ENCODE measurements around the gene GGT6. TPM values are rescaled to one million over a fixed set of nuclear protein-coding genes. Genes with fewer than 3 reads are reported as not detected.
"Not testable (repeated sequence)": the region's sequence is repeated elsewhere in the genome, so short reads cannot be mapped to it uniquely, and the experiment has no call there.

GGT6 gene, protein sequence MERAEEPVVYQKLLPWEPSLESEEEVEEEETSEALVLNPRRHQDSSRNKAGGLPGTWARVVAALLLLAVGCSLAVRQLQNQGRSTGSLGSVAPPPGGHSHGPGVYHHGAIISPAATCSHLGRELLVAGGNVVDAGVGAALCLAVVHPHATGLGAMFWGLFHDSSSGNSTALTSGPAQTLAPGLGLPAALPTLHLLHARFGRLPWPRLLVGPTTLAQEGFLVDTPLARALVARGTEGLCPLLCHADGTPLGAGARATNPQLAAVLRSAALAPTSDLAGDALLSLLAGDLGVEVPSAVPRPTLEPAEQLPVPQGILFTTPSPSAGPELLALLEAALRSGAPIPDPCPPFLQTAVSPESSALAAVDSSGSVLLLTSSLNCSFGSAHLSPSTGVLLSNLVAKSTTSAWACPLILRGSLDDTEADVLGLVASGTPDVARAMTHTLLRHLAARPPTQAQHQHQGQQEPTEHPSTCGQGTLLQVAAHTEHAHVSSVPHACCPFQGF
- total RNA-seq (2014; rRNA removed; shearing (Covaris generic); ENCODE audit: low replicate concordance), result not detected in 2 replicates

DNA sequence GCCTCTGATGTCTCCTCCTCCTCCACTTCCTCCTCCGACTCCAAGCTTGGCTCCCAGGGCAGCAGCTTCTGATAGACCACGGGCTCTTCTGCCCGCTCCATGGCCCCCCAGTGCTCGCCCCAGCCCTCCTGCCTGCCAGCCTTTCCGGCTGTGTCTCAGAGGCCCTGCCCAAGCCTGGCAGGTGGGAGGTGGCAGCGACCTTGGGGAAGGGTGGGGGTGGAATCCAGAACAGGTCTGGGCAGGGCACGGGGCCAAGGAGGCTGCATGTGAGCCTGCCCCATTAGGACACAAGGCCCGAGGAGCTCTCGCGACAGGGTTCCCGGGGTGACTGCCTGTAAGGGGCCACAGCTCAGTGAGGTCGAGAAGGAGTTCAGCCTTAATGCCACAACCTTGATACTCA, at the start of gene GGT6:
Gene GGT6 (minus strand): TSS at position 157 of the 400 bp plus-strand sequence. CDS start 56 bp downstream, at position 101.
- no peaks in the 10 kb centered on the region for H3K79me2 ChIP-seq (ENCODE audit: low read length)
- DNase-seq, result no peak
- peaks cover 29% of the 10 kb centered on the region for H3K4me1 ChIP-seq (ENCODE audit: low read length)
- H3K36me3 ChIP-seq (ENCODE audit: insufficient read depth, low read length), result no peaks in the 10 kb centered on the region
- no peaks in the 10 kb centered on the region for H3K27me3 ChIP-seq (ENCODE audit: low read length)
- no peaks in the 10 kb centered on the region for H4K20me1 ChIP-seq (ENCODE audit: insufficient read depth, low read depth, low read length)
- no peak within 1 kb of the TSS for H2AFZ ChIP-seq (ENCODE audit: low read length)
- no peaks in the 10 kb centered on the region for H3K9me3 ChIP-seq (ENCODE audit: low read length)
- no peak within 1 kb of the TSS for H3K27ac ChIP-seq (ENCODE audit: low read length)
- H3K9me2 ChIP-seq (replicated peaks; ENCODE audit: insufficient read depth, low read length), result no peaks in the 10 kb centered on the region
- H3K9ac ChIP-seq (ENCODE audit: low read length), result no peak within 1 kb of the TSS
- H3K4me3 ChIP-seq (ENCODE audit: low read length), result no peak within 1 kb of the TSS
- H3K4me2 ChIP-seq (ENCODE audit: low read depth, low read length, poor library complexity, severe bottlenecking), result no peak within 1 kb of the TSS

DNA sequence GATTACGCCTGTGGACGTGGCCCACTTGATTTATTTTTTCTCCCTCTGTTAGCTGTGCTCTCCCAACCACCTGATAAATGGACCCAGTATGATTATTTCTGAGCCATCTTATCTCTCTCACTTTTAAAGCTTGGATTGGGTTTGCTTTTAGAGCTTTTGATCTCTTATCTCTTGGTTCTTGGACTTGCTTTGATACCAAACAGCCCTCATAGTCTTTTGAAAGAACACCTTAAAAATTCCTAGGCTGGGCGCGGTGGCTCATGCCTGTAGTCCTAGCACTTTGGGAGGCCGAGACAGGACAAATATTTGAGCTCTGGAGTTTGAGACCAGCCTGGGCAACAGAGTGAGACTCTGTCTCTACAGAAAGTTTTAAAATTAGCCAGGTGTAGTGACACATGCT, 49.8 kb upstream of the GGT6 start:
- no peak overlapping the region for H3K4me3 ChIP-seq (ENCODE audit: low read length)
- H3K79me2 ChIP-seq (ENCODE audit: low read length), result no peaks in the 10 kb centered on the region
- H4K20me1 ChIP-seq (ENCODE audit: insufficient read depth, low read depth, low read length), result no peaks in the 10 kb centered on the region
- no peaks in the 10 kb centered on the region for H3K36me3 ChIP-seq (ENCODE audit: insufficient read depth, low read length)
- peaks cover 8% of the 10 kb centered on the region for H3K4me1 ChIP-seq (ENCODE audit: low read length)
- H3K27ac ChIP-seq (ENCODE audit: low read length), result no peak overlapping the region
- H3K9me2 ChIP-seq (replicated peaks; ENCODE audit: insufficient read depth, low read length), result no peaks in the 10 kb centered on the region
- no peak for DNase-seq
- no peaks in the 10 kb centered on the region for H3K27me3 ChIP-seq (ENCODE audit: low read length)
- H3K4me2 ChIP-seq (ENCODE audit: low read depth, low read length, poor library complexity, severe bottlenecking), result no peak overlapping the region
- H3K9ac ChIP-seq (ENCODE audit: low read length), result no peak overlapping the region
- no peaks in the 10 kb centered on the region for H3K9me3 ChIP-seq (ENCODE audit: low read length)
- no peak overlapping the region for H2AFZ ChIP-seq (ENCODE audit: low read length)

DNA sequence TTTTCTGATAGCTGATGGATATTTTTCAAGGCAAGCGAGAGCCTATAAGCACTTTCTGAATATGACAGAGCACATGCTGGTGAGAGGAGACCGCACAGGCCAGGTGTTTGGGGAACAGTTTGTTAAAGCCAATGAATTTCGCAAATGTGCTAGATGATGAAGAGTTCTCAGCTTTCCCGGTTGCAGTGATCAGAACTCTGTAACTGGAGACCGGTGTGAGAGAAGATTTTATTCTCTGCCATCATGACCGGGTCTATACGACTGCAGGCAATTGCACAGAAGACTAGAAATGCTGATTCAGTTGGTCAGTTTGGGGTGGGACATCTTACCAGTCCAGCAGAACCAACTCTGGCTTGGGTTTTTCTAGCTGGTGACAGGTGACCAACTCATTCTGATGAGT, 49.4 kb upstream of the GGT6 start:
- Histone ChIP-seq H3K9ac (ENCODE audit: low read length) (no peak overlapping the region), H3K27me3 (ENCODE audit: low read length) (no peaks in the 10 kb centered on the region), H3K9me3 (ENCODE audit: low read length) (no peaks in the 10 kb centered on the region), H3K27ac (ENCODE audit: low read length) (no peak overlapping the region), H2AFZ (ENCODE audit: low read length) (no peak overlapping the region), H3K36me3 (ENCODE audit: insufficient read depth, low read length) (no peaks in the 10 kb centered on the region), H3K4me2 (ENCODE audit: low read depth, low read length, poor library complexity, severe bottlenecking) (no peak overlapping the region), H3K4me1 (ENCODE audit: low read length) (peaks cover 10% of the 10 kb centered on the region), H3K4me3 (ENCODE audit: low read length) (no peak overlapping the region), H4K20me1 (ENCODE audit: insufficient read depth, low read depth, low read length) (no peaks in the 10 kb centered on the region), H3K9me2 (replicated peaks; ENCODE audit: insufficient read depth, low read length) (no peaks in the 10 kb centered on the region), H3K79me2 (ENCODE audit: low read length) (no peaks in the 10 kb centered on the region)
- DNase-seq, result no peak

DNA sequence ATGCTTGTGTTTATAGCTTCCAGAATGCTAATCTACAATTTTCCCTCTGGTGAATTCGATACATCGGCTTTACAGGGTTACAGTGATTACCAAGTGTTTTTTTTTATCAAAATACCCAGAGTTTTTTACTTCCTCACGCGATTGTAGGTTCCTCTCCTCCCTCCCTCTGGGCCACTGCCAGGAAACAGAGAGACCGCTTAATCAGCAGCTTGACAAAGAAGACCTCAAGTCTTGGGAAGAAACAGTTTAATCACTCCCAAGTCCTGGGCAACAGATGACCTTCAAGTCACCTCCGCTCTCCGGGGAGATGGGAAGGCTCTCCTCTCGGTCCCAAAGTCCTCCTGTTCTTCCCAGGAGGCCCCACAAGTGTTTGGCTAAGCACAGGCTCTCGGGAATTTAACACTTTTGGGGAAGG, 47.4 kb upstream of the GGT6 start:
- H3K9me2 ChIP-seq (replicated peaks; ENCODE audit: insufficient read depth, low read length), result no peaks in the 10 kb centered on the region
- peaks cover 10% of the 10 kb centered on the region for H3K4me1 ChIP-seq (ENCODE audit: low read length)
- no peak overlapping the region for H3K9ac ChIP-seq (ENCODE audit: low read length)
- no peaks in the 10 kb centered on the region for H4K20me1 ChIP-seq (ENCODE audit: insufficient read depth, low read depth, low read length)
- no peak overlapping the region for H2AFZ ChIP-seq (ENCODE audit: low read length)
- no peaks in the 10 kb centered on the region for H3K79me2 ChIP-seq (ENCODE audit: low read length)
- H3K36me3 ChIP-seq (ENCODE audit: insufficient read depth, low read length), result no peaks in the 10 kb centered on the region
- H3K9me3 ChIP-seq (ENCODE audit: low read length), result no peaks in the 10 kb centered on the region
- H3K4me3 ChIP-seq (ENCODE audit: low read length), result no peak overlapping the region
- no peak for DNase-seq
- no peaks in the 10 kb centered on the region for H3K27me3 ChIP-seq (ENCODE audit: low read length)
- no peak overlapping the region for H3K4me2 ChIP-seq (ENCODE audit: low read depth, low read length, poor library complexity, severe bottlenecking)
- no peak overlapping the region for H3K27ac ChIP-seq (ENCODE audit: low read length)

DNA sequence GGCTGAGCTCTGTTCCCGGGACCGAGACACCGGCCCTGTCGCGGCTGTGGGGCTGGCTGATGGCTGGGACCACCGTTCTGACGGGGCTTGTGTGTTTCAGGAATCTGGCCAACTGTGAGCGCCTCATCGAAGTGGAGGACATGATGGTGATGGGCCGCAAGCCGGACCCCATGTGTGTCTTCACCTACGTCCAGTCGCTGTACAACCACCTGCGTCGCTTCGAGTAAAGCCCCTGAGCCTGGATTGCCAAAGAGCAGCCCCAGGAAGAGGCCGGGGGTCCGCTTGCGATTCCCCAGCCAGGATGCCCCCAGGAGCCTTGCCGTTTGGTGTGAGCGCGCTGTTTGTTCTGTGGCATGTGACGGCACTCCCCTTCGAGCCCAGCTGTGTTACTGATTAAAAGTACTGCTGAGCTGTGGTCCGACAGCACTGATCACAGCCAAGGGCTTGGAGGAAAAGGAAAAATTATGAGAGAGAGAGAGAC, 46.9 kb upstream of the GGT6 start:
- no peak overlapping the region for H3K4me2 ChIP-seq (ENCODE audit: low read depth, low read length, poor library complexity, severe bottlenecking)
- no peak overlapping the region for H3K9ac ChIP-seq (ENCODE audit: low read length)
- H3K4me1 ChIP-seq (ENCODE audit: low read length), result peaks cover 10% of the 10 kb centered on the region

DNA sequence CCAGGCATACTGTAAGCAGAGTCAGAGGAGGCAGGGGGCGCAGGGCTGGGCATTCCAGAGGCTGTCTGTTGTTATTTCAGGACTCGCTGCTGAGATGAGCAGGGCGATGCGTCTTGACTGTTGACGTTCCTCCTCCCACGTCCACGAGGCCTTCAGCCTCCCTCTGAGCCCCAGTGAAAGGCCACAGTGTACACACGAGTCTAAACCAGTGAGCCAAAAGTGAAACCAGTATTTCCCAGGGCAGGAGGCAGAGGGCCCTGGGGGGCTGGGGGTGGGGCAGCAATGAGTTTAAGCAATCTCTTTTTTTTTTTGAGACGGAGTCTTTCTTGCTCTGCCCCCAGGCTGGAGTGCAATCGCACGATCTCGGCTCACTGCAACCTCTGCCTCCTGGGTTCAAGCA, 45.4 kb upstream of the GGT6 start:
- DNase-seq, result no peak
- no peaks in the 10 kb centered on the region for H4K20me1 ChIP-seq (ENCODE audit: insufficient read depth, low read depth, low read length)
- no peak overlapping the region for H2AFZ ChIP-seq (ENCODE audit: low read length)
- no peaks in the 10 kb centered on the region for H3K36me3 ChIP-seq (ENCODE audit: insufficient read depth, low read length)
- no peaks in the 10 kb centered on the region for H3K79me2 ChIP-seq (ENCODE audit: low read length)
- H3K9me2 ChIP-seq (replicated peaks; ENCODE audit: insufficient read depth, low read length), result no peaks in the 10 kb centered on the region
- no peaks in the 10 kb centered on the region for H3K27me3 ChIP-seq (ENCODE audit: low read length)
- H3K9me3 ChIP-seq (ENCODE audit: low read length), result no peaks in the 10 kb centered on the region
- no peak overlapping the region for H3K27ac ChIP-seq (ENCODE audit: low read length)
- peak overlapping the region; percentile 26; the same call in 1 of the 2 replicates for H3K9ac ChIP-seq (ENCODE audit: low read length)
- H3K4me2 ChIP-seq (ENCODE audit: low read depth, low read length, poor library complexity, severe bottlenecking), result peak overlapping the region; percentile 52
- peaks cover 10% of the 10 kb centered on the region for H3K4me1 ChIP-seq (ENCODE audit: low read length)
- H3K4me3 ChIP-seq (ENCODE audit: low read length), result peak overlapping the region; percentile 18

More for the DNA sequence above, 46.9 kb upstream of the GGT6 start:
- H3K36me3 ChIP-seq (ENCODE audit: insufficient read depth, low read length), result no peaks in the 10 kb centered on the region
- H3K9me2 ChIP-seq (replicated peaks; ENCODE audit: insufficient read depth, low read length), result no peaks in the 10 kb centered on the region
- no peaks in the 10 kb centered on the region for H3K9me3 ChIP-seq (ENCODE audit: low read length)
- no peaks in the 10 kb centered on the region for H3K27me3 ChIP-seq (ENCODE audit: low read length)
- no peak for DNase-seq
- no peak overlapping the region for H2AFZ ChIP-seq (ENCODE audit: low read length)
- H3K79me2 ChIP-seq (ENCODE audit: low read length), result no peaks in the 10 kb centered on the region
- no peak overlapping the region for H3K4me3 ChIP-seq (ENCODE audit: low read length)
- no peaks in the 10 kb centered on the region for H4K20me1 ChIP-seq (ENCODE audit: insufficient read depth, low read depth, low read length)
- H3K27ac ChIP-seq (ENCODE audit: low read length), result no peak overlapping the region

DNA sequence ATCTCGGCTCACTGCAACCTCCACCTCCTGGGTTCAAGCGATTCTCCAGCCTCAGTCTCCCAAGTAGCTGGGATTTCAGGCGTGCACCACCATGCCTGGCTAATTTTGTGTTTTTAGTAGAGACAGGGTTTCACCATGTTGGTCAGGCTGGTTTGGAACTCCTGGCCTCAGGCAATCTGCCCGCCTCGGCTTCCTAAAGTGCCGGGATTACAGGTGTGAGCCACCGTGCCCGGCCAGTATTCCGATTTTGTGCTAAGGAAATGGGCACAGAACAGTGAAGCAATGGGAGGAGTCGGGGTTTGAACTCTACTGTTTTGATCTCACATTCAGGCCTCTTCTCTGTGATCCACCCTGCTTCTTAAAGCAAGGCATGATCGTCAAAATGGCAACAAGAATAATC, 44.4 kb upstream of the GGT6 start:
- H3K27ac ChIP-seq (ENCODE audit: low read length); H3K27me3 ChIP-seq (ENCODE audit: low read length); H3K36me3 ChIP-seq (ENCODE audit: insufficient read depth, low read length); H3K9ac ChIP-seq (ENCODE audit: low read length); H4K20me1 ChIP-seq (ENCODE audit: insufficient read depth, low read depth, low read length); H3K4me3 ChIP-seq (ENCODE audit: low read length); H3K4me2 ChIP-seq (ENCODE audit: low read depth, low read length, poor library complexity, severe bottlenecking); DNase-seq; H3K79me2 ChIP-seq (ENCODE audit: low read length); H3K9me2 ChIP-seq (replicated peaks; ENCODE audit: insufficient read depth, low read length); H3K9me3 ChIP-seq (ENCODE audit: low read length); H2AFZ ChIP-seq (ENCODE audit: low read length): not testable (repeated sequence)
- H3K4me1 ChIP-seq (ENCODE audit: low read length), result peaks cover 10% of the 10 kb centered on the region

DNA sequence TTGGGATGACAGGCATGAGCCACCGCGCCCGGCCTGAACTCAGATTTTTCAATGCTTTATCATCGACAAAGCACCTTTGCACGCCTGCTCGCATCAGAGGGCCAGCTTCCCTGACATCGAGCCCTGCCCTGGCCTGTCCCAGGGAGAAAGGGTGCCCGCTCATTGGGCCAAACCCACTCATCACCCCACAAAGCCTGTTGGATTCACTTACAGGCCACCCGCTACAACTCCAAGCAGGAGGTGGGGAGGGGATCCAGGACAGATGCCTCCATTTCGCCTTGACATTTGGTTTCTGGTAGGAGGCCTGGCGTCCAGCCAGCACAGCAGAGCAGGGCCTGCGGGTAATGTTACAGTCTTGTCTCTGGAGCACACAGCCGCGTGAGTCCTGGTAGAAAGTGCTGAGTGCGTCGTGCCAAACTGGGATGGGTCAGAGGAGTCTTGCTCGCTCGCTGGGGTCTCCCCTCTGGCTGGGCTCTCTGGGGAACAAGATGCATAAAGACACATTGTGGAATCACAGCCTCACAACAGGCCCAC, 43.8 kb upstream of the GGT6 start:
- Histone ChIP-seq H3K27me3 (ENCODE audit: low read length) (no peaks in the 10 kb centered on the region), H3K4me3 (ENCODE audit: low read length) (no peak overlapping the region), H3K79me2 (ENCODE audit: low read length) (no peaks in the 10 kb centered on the region), H3K9me3 (ENCODE audit: low read length) (no peaks in the 10 kb centered on the region), H3K9ac (ENCODE audit: low read length) (no peak overlapping the region), H4K20me1 (ENCODE audit: insufficient read depth, low read depth, low read length) (no peaks in the 10 kb centered on the region), H3K4me2 (ENCODE audit: low read depth, low read length, poor library complexity, severe bottlenecking) (no peak overlapping the region), H3K9me2 (replicated peaks; ENCODE audit: insufficient read depth, low read length) (no peaks in the 10 kb centered on the region), H3K27ac (ENCODE audit: low read length) (no peak overlapping the region), H3K36me3 (ENCODE audit: insufficient read depth, low read length) (no peaks in the 10 kb centered on the region), H2AFZ (ENCODE audit: low read length) (no peak overlapping the region), H3K4me1 (ENCODE audit: low read length) (peaks cover 10% of the 10 kb centered on the region)
- no peak for DNase-seq

All from Karpas-422 (cell line).